ENCODE results near the gene OR1I1.

Gene OR1I1

GRCh38 chr19:15125232-15126067 lies 43.4 kb downstream of the OR1I1 start:
- TF ChIP-seq ZFX (IDR thresholded peaks at IDR 0.05; ENCODE audit: borderline replicate concordance) (no peak), CTCF (IDR thresholded peaks at IDR 0.05) (no peak)

GRCh38 chr19:15126131-15126910 lies 44.3 kb downstream of the OR1I1 start:
- H3K27ac ChIP-seq, result peak overlapping the region; percentile 76
- no peak for TF ChIP-seq ZFX (IDR thresholded peaks at IDR 0.05; ENCODE audit: borderline replicate concordance)
- no peak for TF ChIP-seq CTCF (IDR thresholded peaks at IDR 0.05)

More at GRCh38 chr19:15125232-15126067, 43.4 kb downstream of the OR1I1 start:
- peak overlapping the region; percentile 76 for H3K27ac ChIP-seq

- no peak overlapping the region for H3K27ac ChIP-seq
Observed at GRCh38 chr19:15128162-15128770, 46.3 kb downstream of the OR1I1 start.

GRCh38 chr19:15129856-15130585 lies 48.0 kb downstream of the OR1I1 start:
- TF ChIP-seq CTCF (IDR thresholded peaks at IDR 0.05), result no peak
- TF ChIP-seq ZFX (IDR thresholded peaks at IDR 0.05; ENCODE audit: borderline replicate concordance), result no peak

More at GRCh38 chr19:15128162-15128770, 46.3 kb downstream of the OR1I1 start:
- TF ChIP-seq ZFX (IDR thresholded peaks at IDR 0.05; ENCODE audit: borderline replicate concordance) (no peak), CTCF (IDR thresholded peaks at IDR 0.05) (no peak)

GRCh38 chr19:15136234-15136954 lies 54.4 kb downstream of the OR1I1 start:
- H3K27ac ChIP-seq, result no peak overlapping the region
- TF ChIP-seq ZFX (IDR thresholded peaks at IDR 0.05; ENCODE audit: borderline replicate concordance) (no peak), CTCF (IDR thresholded peaks at IDR 0.05) (no peak)

More at GRCh38 chr19:15129856-15130585, 48.0 kb downstream of the OR1I1 start:
- no peak overlapping the region for H3K27ac ChIP-seq

GRCh38 chr19:15137777-15138176 lies 55.8 kb downstream of the OR1I1 start:
- no peak for TF ChIP-seq ZFX (IDR thresholded peaks at IDR 0.05; ENCODE audit: borderline replicate concordance)
- no peak for TF ChIP-seq CTCF (IDR thresholded peaks at IDR 0.05)
- no peak overlapping the region for H3K27ac ChIP-seq
